NCI-H146 treated with DMSO at 0.1 percent for 48 hours (cell line): ENCODE measurements around the gene MYCN.
A peak's percentile ranks its signal among the peaks of the same experiment; 100 is the strongest.

Source experiments
- DNase-seq: peaks from one replicate; lab custom pipeline; 2025; ENCODE audit not compliant: unreplicated experiment; lab: John Stamatoyannopoulos, UW

Gene MYCN

DNA sequence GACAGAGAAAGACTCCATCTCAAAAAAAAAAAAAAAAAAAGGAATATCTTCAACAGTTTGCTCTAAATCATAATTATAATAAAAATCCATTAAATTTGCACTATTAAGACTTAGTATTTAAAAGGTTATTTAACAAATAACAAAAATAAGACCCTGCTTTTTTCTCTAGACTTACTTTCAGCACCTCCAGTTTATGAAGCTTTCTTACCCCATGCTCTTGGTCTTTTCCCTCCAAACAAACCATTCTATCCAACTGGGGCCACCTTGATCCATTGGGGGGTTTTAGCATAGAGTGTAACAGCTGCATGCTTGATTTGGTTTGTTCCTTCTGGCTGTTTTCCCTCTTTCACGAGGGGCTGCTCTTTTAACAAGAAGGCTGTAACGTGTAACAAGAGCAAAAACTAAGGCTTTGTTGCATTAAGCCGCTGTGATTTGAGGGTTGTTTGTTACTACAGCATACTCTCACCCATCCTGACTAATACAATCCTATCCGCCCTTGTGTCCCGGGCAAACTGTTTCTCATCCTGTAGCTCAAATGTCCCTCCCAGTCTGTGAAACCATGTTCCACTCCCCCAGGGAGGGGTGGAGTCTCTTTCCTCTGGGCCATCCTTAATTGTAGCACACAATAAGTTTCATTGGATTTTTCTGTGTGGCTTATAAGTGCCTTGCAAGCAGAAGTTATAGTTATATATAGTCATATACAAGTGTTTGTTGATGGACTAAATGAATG is 9.6 kb upstream of the MYCN start:
- no peak for DNase-seq

DNA sequence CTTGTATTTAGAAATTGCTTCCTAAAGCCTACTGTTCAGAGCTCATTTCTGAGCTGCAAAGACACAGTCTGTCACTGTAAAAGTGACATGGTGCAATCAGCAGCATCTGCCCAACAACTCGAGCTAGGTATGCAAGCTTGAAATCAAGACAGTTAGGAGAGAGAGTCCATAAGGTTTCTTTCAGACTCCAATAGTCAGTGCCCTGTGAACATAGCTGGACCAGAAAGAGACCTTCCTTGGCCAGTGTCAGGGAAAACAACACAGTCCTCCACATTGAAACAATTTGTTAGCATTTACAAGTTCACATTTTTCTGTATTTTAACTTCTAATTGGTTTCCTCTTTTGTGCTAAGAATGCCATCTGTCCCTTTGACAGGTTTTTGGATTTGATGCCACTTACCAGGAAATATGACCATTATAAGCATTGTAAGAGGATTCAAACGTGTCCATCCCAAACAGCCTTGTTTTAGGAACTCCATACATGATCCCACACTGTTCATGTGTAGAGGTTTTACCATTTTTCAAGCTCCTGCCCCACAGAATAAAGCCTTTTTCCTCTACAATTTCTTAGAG is 8.9 kb upstream of the MYCN start:
- DNase-seq = no peak

DNA sequence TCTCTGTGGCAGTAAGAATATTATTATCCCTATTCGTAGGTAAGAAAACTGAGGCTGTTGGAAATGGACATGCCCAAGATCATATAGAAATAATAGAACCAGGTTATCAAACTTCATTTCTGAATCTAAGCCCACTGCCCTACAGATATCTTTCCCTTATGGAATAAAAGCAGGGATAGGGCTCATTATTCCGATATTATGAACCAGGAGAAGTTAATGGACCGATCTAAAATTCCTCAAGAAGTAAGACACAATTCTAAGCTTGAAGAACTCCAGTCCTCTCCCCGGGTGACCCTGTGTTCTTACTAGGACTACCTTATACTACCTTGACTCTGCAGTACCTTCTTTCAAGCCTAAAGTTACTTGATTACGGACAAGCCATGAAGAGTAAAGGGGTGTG is 8.4 kb upstream of the MYCN start:
- no peak for DNase-seq

DNA sequence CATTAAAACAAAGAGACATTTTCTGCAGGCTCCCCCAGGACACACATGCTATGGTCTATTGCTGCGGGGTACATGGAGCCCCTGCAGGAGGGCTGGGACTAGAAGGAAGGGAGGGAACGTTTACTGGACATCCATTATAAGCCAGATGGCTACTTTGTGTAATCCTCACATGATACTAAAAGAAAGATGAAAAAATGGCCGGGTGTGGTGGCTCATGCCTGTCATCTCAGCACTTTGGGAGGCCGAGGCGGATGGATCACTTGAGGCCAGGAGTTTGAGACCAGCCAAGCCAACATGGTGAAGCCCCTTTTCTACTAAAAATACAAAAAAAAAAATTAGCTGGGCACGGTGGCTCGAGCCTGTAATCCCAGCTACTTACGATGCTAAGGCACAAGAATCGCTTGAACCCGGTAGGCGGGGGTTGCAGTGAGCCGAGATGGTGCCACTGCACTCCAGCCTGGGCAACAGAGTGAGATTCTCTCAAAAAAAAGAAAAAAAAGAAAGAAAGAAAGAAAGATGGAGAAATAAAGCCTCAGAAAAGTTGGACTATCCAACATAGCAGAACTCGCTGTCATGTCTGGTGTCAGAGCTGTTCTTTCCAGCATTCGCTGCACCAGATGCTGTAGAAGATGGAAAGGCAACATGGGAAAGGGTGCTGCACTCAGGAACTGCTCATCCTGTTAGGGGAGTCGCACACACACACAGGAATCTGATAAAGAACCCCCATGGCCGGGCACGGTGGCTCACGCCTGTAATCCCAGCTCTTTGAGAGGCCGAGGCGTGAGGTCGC is 7.8 kb upstream of the MYCN start:
- DNase-seq = no peak

DNA sequence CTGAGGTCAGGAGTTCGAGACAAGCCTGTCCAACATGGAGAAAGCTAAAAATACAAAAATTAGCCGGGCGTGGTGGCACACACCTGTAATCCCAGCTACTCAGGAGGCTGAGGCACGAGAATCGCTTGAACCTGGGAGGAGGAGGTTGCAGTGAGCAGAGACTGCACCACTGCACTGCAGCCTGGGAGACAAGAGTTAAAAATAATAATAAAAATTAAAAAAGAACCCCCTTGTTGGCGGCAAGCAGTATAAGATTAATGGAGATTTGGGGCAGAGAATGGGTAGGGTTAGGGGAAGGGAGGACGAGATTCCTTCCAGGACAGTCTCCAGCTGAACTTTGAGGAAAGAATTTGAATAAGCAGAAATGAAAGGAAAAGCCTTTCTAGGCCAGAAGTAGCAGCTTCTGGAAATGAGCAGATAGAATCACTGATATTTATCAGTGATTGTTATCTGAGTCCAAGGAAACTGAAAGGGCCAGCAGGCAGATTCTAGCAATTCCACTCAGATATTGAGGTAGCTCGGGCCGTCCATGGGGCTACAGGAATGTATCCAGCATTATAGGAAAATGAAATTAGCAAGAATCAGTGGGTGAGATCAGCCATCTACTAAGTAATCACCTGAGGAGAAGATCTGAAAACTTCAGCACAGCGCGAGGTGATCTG is 7.0 kb upstream of the MYCN start:
- DNase-seq = no peak

DNA sequence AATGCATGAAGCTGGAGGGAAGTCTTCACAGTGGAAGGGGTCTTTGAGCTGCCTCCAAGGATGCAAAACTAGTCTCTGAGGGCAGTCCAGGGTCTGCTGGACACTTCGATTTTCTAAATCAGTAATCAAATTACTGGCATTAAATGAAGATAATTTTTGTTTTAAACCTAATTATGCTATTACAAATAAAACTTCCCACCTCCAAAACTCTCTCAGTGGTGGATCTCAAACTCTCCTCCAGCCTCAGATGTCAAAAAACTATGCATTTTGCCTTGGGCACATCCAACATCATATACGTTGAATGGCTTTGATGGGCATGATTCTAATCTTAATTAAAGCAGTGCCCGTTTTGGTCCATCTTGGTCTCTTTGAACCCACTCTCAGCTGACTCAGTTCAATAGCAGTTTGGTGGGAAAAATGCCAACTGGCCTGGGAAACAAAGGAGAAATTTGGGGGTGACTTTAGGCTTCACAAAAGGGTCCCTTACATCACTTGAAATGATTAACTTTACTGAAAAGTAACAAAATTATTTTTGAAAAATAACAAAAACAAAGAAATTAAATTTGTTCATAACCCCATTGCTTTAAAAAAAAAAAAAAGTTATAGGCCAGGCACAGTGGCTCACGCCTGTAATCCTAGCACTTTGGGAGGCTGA is 5.9 kb upstream of the MYCN start:
- DNase-seq = no peak

DNA sequence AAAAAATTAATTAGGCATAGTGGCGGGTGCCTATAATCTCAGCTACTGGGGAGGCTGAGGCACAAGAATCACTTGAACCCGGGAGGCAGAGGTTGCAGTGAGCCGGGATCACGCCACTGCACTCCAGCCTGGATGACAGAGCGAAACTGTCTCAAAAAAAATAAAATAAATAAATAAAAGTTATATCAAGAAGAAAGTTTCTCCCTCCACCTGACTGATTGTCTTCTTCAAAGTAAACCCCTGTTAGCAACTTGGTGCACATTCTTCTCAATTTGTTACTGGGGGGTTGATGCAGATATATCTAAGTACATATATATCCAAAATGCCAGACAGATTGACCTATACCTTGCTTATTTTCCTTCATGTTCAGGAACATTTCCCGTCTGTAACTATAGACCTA is 5.2 kb upstream of the MYCN start:
- DNase-seq = no peak

DNA sequence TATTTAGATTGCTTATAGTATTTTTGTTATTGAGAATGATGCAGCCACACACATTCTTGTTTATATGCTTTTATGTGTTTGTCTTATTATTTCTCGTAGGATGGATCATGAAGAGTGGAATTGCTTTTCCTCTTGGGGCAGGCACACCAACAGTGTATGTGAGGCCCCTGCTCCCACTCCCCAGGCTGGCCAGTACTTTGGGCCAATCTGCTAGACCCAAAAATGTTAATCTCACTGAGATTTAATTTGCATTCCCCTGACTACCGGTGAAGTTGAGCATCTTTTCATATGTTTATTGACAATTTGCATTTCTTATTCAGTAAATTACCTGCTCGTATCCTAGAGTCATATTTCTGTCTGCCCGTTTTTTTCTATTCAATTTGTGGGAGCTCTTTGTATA is 4.7 kb upstream of the MYCN start:
- no peak for DNase-seq

DNA sequence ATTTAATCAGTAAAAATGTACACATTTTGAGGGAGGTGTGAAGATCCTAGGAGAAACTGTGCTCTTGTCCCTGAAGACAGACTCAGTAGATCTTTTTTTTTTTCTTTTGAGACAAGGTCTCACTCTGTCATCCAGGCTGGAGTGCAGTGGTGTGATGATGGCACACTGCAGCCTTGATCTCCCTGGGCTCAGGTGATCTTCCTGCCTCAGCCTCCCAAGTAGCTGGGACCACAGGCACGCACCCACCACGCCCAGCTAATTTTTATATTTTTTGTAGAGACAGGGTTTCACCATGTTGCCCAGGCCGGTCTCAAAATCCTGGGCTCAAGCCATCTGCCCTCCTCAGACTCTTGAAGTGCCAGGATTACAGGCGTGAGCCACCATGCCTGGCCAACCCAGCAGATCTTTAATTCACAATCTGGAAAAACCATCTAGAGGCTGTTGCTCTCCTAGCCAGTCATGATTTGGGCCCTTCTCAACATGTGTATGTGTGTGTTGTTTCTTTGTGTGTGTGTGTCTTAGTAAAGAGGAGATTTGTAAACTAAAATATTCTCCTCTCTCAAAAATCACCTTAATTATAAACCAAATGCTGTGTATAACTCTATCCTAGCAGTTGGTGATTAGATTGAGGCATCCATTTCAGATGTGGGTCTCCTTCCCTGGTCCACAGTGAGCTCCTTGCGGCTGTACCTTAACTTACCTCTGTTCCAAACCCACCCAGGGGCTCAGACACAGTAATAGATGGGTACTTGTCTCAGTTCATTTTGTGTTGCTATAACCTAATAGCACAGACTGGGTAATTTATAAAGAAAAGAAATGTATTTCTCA is 3.9 kb upstream of the MYCN start:
- DNase-seq = no peak

DNA sequence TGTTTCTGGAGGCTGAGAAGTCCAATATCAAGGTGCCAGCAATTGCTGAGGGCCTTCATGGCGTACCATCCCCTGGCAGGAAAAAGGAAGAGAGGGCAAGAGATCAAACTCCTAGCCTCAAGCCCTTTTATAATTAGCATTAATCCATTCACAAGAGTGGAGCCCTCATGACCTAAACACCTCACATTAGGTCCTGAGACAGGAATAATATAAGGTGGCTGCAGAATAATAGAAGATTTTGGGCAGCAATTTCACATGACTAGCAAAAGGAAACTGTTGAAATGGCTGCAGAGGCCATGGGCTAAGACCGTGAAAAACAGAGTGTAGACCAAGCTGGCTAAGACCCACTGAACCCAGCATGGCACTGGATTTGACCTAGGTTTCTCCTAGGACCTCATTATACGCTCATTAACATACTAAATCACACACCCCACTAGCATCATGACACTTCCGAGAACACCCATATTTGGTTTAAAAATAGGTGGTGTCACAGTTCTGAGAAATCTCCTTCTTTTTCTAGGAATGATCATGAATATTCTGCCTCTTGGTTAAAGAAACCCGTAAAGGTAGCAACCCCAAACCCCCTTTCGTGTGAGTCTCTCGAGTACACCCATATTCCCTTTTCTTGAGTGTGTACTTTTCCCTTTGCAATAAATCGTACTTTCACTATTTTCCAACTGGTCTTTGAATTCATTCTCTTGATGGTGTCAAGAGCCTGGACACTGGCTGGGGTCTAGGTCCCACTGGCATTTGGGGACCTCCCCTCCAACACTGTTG is 3.1 kb upstream of the MYCN start:
- DNase-seq = no peak

DNA sequence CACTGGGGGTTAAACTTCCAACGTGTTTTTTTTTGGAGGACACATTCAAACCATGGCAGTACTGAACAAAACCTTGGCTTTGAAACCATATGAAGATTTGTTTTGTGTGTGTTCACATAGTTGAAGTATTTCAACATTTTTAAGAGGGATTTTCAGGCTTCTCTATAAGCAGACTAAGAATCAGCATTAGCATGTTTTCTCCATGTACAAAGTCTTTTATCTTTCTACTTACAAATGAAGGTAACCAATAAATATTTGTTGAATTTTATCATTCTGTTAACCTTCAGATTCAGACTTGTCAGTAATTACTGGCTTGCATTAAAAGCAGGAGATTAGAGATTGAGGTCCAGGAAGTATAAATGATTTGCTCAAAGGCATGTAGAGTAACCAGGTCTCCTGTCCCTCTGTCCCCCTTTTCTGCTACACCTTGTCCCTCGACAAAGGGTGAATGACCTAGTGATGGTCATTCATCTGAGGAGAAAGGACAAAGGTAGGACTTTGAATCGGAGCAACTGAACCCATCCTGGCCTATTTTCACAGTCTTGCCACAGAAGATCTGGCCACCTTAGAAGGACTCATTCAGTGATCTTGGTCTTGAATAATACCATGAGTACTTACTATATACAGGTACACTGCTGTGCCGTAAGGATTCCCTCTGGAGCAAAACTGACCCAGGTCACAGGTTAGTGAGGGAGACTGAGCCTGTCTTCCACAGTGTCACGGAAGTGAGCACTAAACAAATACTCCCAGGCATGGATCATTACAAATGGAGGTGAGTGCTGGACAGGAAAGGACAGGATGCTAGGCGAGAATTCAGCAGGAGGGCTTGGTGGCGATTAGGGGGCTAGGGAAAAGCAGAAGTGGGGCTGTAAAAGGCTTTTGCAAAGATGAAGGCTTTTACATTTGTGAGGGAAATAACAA is 2.2 kb upstream of the MYCN start:
- DNase-seq = no peak

DNA sequence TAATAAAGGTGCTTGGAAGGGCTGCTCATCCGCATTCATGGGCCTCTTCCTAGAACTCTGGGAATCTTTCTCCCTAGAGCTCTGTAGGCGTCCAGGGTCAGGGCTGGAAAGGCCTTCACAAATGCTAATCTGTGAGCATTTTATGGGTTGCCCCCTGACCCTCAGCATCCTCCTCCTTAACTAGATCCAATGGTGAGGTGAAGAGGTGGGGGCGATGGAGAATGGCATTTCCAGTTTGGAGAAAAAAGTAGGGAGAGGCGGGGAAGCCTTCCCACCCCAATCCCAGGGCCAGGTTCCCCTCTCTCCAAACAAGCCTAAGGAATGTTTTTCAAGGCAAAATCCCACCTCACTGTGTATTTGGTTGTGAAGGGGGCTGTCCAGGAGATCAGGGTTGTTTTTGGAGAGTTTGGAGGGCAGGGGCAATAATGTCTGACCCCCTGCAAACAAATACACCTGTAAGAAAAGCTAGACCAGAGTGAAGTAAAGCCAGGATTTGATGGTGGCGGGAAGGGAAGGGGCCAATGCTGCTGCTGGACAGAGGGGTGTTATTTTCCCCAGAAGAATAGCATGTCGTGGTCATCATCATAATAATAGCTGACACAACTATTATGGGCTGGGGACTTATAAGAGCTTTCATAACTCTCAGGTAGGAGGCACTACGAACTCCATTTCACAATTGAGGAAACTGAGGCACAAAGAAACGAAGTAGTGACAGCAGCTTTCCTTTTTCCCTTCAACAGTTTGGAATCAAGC is 1.4 kb upstream of the MYCN start:
- no peak for DNase-seq

DNA sequence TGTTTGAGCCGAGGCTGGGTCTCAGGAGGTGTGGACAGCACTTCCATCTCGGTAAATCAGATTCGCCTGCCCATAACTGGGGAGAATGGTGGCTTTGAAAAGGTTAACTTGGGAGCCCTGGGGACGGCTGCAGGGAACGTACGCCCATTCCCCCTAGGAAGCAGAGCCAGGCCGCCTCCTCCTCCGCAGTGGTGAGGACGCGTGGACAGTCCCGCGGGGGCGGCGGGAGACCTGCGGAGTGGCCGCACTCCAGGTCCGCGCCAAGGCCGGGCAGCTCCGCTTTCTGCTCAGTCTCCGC is 845 bp upstream of the MYCN start:
- DNase-seq = no peak

DNA sequence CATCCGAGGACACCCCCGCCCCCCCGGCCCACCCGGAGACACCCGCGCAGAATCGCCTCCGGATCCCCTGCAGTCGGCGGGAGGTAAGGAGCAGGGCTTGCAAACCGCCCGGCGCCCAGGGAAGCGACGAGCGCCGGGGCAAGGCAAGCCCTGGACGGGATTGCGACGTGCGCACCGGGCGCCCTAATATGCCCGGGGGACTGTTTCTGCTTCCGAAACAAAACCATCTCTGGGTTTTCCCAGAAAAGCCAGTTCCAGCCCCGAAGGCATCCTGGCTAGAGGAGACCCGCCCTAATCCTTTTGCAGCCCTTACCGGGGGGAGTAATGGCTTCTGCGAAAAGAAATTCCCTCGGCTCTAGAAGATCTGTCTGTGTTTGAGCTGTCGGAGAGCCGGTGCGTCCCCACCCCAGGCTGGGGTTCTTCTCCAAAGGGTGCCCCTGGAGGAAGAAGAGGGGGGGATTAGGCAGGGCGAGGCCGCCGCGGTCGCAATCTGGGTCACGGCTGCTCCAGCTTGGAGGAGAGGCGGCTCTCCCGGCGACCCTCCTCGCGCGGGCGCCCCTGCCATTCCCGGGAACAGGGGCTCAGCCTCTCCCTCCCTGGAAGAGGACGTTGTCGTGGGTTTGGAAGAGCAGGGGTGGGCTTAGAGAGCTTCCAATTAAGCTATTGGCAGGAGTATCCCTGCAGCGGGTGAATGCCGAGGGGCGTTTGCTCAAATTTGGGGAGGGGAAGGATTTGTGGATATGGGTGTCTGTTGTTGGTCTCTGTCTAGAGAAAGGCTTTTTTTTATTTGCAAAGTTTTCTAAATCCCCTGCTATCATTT is 521 bp downstream of the MYCN start:
- DNase-seq = no peak

DNA sequence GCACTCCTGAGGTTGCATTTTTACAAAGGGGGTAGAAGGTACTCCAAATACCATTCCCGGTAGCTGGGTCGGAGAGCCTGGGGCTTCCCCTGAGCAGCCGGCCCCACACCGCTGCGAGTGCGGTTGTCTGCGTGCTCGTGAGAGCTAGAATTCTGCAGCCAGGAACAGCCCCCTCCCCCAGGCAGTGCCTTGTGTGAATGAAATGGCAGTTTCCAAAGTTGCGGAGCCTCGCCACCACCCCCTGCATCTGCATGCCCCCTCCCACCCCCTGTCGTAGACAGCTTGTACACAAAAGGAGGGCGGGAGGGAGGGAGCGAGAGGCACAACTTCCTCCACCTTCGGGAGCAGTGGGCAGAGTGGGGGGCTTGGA is 1.1 kb downstream of the MYCN start:
- DNase-seq = peak; percentile 14

DNA sequence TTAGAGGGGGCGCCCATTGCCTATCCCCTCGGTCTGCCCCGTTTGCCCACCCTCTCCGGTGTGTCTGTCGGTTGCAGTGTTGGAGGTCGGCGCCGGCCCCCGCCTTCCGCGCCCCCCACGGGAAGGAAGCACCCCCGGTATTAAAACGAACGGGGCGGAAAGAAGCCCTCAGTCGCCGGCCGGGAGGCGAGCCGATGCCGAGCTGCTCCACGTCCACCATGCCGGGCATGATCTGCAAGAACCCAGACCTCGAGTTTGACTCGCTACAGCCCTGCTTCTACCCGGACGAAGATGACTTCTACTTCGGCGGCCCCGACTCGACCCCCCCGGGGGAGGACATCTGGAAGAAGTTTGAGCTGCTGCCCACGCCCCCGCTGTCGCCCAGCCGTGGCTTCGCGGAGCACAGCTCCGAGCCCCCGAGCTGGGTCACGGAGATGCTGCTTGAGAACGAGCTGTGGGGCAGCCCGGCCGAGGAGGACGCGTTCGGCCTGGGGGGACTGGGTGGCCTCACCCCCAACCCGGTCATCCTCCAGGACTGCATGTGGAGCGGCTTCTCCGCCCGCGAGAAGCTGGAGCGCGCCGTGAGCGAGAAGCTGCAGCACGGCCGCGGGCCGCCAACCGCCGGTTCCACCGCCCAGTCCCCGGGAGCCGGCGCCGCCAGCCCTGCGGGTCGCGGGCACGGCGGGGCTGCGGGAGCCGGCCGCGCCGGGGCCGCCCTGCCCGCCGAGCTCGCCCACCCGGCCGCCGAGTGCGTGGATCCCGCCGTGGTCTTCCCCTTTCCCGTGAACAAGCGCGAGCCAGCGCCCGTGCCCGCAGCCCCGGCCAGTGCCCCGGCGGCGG is 1.7 kb downstream of the MYCN start:
- DNase-seq = no peak
